Activated naive CD4-positive, alpha-beta T cell treated with anti-CD3 and anti-CD28 coated beads, Interleukin-2, amount 50 U/mL, for 16 hours (primary cell): ENCODE data around the gene ULK3.
A peak's percentile ranks its signal among the peaks of the same experiment; 100 is the strongest.

Source experiments
- DNase-seq: peaks from one replicate; pipeline ENCODE4 v3.0.0-alpha.2; 2020

ULK3 gene

DNA sequence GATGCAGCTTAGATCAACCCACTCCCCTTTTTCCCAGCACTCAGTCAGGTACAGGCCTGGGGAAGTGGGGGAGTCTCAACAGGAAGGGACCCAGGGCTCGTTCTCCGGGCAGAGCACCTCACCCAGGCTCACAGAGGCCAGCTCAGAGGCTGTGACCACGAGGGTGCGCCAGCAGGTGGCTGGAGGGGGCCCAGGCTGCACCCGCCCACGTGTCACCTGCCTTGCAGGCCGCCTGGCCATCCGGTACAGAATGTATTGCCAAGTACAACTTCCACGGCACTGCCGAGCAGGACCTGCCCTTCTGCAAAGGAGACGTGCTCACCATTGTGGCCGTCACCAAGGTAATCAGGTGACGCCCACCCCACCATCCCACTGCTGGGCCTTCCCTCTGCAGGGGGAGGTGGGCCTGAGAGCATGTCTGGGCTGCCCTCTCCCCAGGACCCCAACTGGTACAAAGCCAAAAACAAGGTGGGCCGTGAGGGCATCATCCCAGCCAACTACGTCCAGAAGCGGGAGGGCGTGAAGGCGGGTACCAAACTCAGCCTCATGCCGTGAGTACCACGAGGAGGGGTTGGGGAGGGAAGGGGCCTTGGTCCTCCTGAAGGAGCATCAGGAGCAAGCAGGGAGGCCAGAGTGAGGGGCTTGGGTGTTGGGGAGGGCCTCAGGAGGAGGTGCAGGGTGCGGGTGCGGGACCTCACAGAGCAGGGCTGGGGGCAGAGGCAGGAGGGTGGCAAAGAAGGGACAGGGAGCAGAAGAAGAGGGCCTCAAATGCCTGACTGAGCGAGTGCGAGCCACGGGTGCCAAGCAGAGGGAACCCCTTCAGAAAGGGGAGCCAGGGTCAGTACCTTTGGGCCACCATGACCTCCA, 44.3 kb downstream of the ULK3 start:
- no peak for DNase-seq

DNA sequence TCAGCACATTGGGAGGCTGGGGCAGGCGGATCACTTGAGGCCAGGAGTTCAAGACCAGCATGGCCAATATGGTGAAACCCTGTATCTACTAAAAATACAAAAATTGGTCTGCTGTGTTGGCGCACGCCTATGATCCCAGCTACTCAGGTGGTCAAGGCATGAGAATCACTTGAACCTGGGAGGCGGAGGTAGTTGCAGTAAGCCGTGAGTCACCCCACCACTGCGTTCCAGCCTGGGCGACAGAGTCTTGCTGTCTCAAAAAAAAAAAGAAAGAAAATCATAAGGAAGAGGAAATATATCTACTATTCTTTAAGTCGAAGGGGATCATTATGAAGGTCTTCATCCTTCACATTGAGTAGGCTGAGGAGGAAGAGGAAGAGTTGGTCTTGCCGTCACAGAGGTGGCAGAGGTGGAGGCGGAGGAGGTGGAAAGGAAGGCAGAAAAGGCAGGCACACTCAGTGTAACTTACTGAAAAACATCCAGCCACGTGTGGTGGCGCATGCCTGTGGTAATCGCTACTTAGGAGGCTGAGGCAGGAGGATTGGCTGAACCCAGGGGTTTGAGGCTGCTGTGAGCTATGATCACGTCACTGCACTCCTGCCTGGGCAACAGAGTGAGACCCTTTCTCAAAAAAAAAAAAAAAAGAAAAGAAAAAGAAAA, 46.9 kb downstream of the ULK3 start:
- DNase-seq: peak; percentile 54

DNA sequence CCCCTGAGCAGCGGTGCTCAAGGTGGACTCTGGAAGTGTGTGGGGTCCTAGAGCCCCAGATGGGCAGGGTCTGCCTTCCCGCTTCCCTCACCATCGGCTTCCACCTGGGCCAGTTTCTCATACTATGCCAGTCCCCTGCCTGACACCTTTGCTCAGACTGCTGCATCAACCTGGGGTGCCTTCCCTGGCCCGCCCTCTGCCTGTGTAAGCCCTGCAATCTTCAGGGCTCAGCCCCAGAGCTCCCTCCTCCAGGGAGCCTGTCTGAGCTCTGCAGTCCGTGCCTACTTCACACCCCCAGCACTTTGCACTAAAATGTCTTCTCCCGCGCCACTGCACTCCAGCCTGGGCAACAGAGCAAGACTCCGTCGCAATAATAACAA, 48.0 kb downstream of the ULK3 start:
- no peak for DNase-seq

DNA sequence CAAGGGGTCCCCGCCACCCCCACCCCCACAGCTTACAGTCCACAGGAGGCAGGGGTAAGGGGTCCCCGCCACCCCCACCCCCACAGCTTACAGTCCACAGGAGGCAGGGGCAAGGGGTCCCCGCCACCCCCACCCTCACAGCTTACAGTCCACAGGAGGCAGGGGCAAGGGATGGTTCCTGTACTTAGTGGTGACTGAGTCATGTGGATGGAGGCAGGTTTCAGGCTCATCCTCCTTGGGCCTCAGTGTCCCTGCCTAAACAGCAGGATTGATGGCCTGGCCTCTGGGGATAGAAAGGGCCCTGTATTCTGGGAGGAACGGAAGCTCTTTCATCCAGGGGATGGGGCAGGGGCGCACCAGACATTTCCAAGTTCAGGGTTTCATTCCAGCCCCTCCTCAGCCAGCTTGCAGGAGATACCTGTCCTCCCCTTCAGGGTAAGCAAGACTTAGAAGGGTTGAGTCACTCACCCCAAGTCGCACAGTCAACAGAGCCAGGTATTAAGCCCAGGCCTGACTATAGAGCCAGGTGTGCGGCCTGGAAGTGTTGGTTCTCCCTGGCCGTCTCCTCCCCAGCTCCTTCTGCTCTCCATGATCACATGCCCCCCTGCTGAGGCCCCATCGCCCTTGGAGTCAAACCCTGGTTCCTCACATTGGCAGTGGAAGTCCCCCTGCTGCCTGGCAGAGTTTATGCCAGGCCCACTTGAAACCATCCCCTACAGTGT, 48.5 kb downstream of the ULK3 start:
- no peak for DNase-seq

DNA sequence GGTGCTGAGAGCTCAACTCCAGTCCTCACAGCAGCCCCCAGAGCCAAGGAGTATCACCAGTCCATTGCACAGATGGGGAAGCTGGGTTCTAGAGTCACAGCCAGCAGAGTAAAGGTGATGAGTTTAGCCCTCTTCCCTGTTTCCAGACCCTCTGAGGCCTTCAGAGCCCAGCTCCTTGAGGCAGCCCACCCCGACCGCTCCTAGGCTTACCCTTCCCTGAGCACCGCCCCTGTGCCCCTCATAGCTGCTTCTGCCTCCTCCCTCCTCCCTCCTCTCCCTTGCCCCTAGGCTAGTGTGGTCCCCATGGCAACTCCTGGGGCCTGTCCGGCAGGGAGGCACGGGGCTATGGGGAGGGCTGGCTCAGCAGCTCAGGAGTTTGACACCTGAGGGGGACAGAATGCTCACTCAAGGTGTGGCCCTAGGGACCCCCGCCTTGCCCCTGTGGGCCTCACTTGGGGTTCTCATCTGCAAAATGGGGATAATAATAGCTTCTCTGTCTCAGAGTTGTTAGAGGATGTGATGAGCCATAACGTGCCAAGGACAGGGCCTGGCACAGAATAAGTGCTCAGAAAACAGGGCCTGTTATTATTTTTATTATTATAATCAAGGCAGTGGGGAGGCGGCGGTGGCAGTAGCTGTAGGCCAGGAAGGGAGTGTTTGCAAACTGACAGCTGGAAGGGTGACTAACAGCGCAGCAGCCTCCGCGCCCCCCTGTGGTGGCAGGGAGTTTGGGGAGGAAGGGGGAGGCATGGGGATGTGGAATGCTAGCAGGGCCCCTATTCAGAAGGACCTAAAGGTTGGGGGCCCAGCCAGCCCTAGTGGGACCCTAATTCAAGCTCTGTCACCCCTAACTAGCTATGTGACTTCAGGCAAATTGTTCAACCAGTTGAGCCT, 49.6 kb downstream of the ULK3 start:
- peak; percentile 75 for DNase-seq

DNA sequence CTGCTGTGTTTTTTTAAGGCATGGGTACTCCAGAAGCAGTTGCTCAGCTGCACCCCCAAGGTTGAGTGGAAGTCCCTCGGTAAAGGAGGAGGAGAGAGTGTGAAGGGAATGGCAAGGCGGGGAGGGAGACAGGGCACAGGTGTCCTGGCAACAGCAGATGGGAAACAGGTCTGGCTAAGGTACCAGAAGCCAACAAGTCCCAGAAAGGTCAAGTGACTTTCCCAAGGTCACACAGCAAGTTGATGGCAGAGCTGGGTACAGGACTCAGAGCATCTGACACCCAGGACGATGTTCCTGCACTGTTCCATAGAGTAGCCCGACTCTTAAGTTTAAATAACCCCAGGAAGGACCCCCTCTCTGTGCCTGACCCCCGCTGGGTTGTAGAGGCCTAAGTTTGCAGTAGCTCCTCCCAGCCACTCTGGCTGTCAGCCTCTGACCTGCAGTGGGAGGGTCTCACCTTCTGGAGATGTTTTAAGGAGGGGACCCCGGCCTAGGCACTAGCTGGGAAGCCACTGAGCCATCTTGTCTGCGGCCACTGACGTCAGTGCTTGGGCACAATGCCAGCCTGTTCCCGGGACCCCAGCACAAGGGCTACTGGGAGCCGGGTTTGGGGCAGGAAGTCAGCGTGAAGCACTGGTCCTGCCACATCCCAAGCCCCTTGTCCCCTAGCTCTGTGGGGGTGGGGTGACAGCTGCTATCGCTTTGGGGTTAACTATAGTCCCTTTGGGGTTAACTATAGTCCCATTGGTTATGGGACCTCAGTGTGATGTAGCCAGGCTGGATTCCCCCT, 50.5 kb downstream of the ULK3 start:
- no peak for DNase-seq

DNA sequence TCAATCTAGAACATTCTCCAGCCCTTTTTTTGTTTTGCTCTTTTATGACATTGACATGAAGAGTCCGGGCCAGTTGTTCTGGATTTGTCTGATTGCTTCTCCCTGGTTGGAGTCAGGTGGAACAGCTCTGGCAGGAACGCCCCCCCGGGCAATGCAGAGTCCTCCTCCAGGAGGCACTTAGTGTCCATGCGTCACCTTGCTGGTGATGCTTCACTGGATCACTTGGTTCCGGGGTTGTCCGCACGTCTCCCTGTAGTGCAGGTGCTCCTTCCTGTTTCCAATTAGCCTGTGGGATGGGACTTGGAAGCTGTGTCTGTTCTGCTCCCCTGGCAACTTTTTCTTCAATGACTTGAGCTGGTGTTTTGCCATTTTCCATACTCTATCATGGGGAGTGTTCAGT, 51.3 kb downstream of the ULK3 start:
- DNase-seq: no peak

DNA sequence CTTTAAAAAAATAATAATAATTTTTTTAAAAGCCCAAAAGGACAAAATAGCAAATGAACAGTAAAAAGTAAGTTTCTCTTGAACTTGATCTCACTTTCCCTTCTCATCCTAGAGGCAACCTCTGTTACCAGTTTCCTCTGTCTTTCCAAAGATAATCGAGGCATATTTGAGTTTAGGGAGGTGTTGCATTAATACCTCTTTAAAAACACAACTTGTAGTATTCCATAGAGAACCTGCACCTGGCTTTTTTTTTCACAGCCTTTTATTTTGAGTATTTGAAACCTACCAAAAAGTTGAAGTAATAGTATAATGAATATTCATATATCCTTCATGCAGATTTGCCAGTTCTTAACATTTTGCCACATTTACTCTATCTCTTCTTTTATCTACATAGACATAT, 51.9 kb downstream of the ULK3 start:
- DNase-seq: no peak

DNA sequence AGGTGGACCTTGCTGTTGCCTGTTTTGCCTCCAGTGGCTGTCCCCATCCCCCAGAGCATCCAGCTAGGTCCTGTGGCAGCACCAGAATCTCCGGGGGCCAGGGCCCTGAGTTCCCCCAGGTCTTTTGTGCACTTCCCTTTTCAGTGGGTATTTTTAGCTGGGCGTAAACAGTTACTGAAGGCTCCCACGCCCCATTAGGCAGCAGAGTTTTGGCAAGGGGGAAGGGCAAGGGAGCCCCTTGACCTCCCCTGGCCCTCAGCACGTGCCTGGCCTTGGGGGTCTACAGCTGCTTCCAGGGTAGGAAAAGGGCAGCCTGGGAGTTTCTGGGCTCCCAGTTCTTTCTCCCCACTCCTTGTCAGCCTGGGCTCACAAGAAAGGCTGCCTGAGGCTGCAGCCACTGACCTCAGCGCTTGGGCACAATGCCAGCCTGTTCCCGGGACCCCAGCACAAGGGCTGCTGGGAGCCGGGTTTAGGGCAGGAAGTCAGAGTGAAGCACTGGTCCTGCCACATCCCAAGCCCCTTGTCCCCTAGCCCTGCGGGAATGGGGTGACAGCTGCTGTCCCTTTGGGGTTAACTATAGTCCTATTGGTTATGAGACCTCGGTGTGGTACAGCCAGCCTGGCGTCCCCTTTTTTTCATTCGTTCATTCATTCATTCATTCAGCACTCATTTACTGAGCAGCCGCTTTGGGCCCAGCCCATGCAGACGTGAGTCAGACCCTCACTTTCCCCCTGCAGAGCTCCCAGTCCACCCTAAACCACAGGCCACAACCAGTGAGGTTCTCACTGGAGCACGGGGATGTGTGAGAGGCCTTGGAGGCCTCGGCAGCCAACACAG, 52.7 kb downstream of the ULK3 start:
- DNase-seq: no peak

DNA sequence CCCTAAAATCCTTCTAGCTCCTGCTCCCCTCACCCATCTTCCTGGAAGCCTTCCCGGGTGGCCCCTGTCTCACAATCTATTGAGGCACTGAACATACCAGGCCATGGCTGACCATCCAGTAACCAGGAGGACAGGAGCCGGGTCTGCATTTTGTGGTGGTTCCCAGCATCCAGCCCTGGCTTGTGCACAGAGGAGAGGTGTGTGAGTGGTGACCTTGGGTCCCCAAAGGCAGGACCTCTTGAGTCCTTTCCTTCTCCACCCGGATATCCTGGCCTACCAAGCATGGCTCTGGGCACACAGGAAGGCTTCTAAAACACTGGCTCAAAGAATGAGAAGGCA, 53.2 kb downstream of the ULK3 start:
- DNase-seq: no peak

DNA sequence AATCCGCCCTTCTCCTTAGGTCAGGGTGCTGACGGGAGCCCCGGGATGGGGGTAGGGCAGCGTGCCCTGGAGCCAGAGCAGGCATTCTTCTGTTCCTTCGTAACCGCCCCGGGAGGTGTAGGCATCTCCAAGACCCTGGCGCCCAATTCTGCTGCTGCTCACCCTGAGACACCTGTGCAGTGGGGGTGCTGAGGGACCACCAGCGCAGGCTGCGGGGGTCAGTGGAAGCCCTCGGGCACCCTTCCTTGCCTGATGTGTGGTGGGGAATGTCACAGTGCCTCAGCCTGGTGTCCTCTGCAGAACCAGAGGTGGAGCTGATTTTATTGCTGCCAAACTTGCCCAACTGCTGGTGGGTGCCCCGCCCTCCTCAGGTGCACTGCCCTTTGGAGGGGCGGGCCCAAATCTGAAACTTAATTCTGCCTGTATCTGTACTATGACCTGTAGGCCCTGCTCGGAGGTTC, 53.8 kb downstream of the ULK3 start:
- DNase-seq: no peak

DNA sequence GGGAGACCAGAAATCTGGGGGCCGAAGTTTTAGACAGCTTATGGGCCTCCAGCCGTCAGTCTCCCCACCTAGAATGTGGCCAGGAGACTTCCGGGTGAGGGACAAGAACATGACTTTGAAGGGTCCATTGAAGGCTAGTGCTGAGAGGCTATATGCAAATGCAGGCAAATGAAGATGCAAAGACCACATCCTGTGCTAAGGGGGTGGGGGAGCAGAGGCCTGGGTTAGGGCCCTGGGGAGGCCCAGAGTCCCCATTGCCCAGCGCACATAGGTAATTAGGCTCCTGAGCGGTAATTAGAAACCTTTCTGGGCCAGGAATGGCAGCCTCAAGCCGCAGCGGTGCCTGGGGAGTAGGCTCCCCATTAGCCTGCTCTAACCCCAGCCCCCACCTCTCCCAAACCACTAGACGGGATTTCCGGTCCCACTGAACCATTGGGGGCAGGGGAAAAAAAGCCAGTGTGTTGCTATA, 54.2 kb downstream of the ULK3 start:
- DNase-seq: no peak

DNA sequence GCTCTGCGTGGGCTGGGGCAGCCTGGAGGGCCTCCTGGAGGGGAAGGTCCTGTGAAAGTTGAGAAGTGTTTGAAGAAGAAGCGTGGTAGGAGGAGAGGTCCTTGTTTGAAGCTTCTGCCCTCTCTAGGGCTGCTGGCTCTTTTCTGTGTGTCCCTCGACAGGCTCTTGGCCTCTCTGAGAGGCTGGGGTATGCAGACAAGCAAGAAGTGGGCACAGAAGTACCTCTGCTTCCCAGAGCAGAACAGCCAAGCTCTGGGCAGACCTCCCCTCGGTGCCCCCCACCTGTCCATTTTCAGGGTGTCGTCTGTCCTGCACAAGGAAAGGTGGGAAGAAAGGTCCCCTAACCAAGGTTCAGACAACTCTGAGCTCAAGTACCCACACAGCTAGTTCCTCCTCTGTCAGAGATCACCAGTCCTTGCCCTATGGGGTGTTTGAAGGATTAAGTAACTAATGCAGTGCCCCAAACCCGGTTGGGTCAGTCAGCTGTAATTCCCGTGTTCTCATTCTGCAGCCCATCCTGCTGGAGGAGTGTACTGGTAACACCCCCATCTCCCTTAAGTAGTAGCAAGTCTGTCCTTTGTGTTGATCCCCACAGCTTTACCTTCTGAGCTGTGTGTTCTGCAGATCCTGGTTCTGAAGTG, 54.8 kb downstream of the ULK3 start:
- DNase-seq: no peak

DNA sequence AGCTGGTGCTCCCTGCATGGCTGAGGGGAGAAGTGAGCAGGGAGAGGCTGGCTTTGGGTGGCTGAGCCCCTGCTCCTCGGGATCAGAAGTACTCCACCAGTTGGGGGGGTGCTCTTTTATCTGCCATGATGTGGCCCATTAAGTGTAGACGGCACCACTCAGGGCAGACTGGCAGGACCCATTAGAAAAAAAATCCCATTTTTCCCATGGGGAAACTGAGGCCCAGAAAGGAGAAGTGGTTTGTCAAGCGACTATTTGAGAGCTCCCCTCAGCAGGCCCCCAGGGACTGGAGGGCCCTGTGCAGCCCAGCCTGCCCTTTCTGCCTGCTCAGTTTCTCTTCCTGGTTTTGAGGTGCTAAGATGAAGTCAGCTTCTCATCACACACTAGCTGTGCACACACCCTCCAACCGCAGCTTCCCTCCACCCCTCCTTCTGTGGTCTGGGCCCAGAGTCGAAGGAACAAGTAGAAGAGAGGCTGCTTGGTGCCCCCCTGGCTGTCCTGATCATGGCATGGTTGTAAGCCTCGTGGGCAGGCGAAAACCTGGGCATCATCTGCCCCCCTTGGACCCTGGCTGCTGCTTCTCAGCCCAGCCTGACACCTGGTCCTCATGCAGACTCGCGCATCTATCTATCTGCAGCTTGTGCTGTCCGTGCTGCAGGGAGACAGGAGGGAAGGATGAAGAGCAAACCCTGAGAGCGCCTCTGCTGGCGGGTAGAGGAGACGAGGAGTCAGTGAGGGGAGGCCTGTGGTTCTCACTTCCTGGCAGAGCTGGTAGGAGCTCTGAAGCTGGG, 55.5 kb downstream of the ULK3 start:
- DNase-seq: peak; percentile 91

DNA sequence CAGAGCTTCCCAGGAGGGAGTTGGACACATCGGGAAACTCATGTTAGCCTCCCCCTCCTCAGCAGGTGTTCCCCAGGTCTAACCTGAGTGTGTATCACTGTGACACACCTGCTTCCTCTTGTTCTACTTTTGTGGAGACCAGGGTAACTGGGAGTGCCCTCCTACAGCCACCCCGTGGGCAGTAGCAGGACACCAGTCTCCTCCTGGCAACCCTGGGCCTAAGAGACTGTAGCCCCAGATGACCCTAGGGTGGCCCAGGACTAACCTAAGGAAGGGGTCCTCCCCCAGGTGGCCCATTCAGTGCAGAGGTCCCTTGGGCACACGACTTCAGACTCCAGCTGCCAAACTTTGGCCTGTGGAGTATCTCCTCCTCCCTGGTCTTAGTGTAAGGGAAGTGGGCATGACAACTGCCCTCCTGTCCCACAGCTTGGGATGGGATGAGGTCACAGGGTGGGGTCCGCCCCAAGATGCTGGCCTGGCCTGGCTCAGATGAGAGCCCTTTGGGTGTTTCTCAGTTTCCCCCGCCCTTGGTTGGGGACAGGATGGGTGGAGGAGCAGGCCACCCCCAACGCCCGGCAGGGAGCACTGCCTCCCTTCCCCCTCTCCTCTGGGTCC, 56.3 kb downstream of the ULK3 start:
- DNase-seq: no peak
